ENCODE measurements around the gene ROR1.

DNA sequence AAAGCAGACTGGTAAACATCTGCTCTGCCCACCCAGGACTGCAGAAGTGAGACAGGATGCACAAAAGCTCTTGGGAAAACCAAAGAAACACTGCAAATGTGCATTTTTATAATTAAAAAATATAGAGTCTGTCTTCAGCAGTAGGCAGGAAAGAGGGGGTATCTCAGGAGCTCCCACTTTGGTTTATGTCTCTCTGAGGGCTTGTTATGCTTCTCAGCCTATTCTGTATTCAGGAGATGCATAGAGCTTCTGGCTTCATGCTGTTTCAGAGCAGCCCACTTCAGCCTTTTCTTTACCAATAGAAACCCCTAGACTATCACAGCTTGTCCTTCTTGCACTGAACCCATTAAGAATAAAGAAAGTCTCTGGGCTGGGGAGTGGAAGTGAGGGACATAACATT is 148.0 kb downstream of the ROR1 start:
- TF ChIP-seq RAD21 (IDR thresholded peaks at IDR 0.05; ENCODE audit: low read depth) (no peak), SRF (IDR thresholded peaks at IDR 0.05; ENCODE audit: low read depth) (no peak), ZFX (IDR thresholded peaks at IDR 0.05) (no peak), POLR2A (IDR thresholded peaks at IDR 0.05; ENCODE audit: borderline replicate concordance, extremely low read depth, insufficient read depth, insufficient read length) (no peak), JUND (IDR thresholded peaks at IDR 0.05) (no peak), EZH2 (IDR thresholded peaks at IDR 0.05) (no peak)
- TF ChIP-seq, protein P1, sequence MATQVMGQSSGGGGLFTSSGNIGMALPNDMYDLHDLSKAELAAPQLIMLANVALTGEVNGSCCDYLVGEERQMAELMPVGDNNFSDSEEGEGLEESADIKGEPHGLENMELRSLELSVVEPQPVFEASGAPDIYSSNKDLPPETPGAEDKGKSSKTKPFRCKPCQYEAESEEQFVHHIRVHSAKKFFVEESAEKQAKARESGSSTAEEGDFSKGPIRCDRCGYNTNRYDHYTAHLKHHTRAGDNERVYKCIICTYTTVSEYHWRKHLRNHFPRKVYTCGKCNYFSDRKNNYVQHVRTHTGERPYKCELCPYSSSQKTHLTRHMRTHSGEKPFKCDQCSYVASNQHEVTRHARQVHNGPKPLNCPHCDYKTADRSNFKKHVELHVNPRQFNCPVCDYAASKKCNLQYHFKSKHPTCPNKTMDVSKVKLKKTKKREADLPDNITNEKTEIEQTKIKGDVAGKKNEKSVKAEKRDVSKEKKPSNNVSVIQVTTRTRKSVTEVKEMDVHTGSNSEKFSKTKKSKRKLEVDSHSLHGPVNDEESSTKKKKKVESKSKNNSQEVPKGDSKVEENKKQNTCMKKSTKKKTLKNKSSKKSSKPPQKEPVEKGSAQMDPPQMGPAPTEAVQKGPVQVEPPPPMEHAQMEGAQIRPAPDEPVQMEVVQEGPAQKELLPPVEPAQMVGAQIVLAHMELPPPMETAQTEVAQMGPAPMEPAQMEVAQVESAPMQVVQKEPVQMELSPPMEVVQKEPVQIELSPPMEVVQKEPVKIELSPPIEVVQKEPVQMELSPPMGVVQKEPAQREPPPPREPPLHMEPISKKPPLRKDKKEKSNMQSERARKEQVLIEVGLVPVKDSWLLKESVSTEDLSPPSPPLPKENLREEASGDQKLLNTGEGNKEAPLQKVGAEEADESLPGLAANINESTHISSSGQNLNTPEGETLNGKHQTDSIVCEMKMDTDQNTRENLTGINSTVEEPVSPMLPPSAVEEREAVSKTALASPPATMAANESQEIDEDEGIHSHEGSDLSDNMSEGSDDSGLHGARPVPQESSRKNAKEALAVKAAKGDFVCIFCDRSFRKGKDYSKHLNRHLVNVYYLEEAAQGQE (IDR thresholded peaks at IDR 0.05; ENCODE audit: low read depth), result no peak
- TF ChIP-seq, protein P2, sequence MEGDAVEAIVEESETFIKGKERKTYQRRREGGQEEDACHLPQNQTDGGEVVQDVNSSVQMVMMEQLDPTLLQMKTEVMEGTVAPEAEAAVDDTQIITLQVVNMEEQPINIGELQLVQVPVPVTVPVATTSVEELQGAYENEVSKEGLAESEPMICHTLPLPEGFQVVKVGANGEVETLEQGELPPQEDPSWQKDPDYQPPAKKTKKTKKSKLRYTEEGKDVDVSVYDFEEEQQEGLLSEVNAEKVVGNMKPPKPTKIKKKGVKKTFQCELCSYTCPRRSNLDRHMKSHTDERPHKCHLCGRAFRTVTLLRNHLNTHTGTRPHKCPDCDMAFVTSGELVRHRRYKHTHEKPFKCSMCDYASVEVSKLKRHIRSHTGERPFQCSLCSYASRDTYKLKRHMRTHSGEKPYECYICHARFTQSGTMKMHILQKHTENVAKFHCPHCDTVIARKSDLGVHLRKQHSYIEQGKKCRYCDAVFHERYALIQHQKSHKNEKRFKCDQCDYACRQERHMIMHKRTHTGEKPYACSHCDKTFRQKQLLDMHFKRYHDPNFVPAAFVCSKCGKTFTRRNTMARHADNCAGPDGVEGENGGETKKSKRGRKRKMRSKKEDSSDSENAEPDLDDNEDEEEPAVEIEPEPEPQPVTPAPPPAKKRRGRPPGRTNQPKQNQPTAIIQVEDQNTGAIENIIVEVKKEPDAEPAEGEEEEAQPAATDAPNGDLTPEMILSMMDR (IDR thresholded peaks at IDR 0.05 in 2 of 3, conservative IDR thresholded peaks at IDR 0.05 in 1 of 3; ENCODE audit: borderline replicate concordance in 1 of 3, insufficient read depth in 1 of 3, low read depth in 2 of 3, low read length in 2 of 3), result no peak

All from HCT116 (cell line).